NB4 (cell line): ENCODE results near the gene DMTF1.

Experiments
- DNase-seq: peaks from one replicate; pipeline ENCODE4 v3.0.0; 2010; ENCODE audit warnings: low read depth
- H3K4me3 ChIP-seq: one replicate; pipeline ENCODE4 v1.5.1; 2011; ENCODE audit warnings: mild to moderate bottlenecking, low read depth, low read length, moderate library complexity
- MAX ChIP-seq: IDR thresholded peaks from 2 replicates; pipeline ENCODE4 v1.6.1; 2011; ENCODE audit warnings: low read depth, low read length
- MYC ChIP-seq: IDR thresholded peaks from 2 replicates; pipeline ENCODE4 v1.6.1; 2011; ENCODE audit warnings: low read depth, low read length
- POLR2A ChIP-seq: IDR thresholded peaks from 2 replicates; pipeline ENCODE4 v1.6.1; 2011; ENCODE audit warnings: mild to moderate bottlenecking; ENCODE audit not compliant: insufficient read length; ENCODE audit errors: extremely low read depth
- TF ChIP-seq, protein P1 (sequence below): IDR thresholded peaks from one replicate; pipeline ENCODE4 v1.5.1; 2012; ENCODE audit warnings: low read depth, low read length

The DMTF1 gene

GRCh38 chr7:87152112-87152896, at the start of gene DMTF1:
TSS of gene DMTF1 (plus strand) at chr7:87152453. CDS start at chr7:87164942, 12,489 bp downstream.
- DNase-seq: peak; percentile 97
- TF ChIP-seq MYC: peak; percentile 87
- TF ChIP-seq POLR2A: peak; percentile 89
- TF ChIP-seq MAX: peak; percentile 70
- TF ChIP-seq, protein P1, sequence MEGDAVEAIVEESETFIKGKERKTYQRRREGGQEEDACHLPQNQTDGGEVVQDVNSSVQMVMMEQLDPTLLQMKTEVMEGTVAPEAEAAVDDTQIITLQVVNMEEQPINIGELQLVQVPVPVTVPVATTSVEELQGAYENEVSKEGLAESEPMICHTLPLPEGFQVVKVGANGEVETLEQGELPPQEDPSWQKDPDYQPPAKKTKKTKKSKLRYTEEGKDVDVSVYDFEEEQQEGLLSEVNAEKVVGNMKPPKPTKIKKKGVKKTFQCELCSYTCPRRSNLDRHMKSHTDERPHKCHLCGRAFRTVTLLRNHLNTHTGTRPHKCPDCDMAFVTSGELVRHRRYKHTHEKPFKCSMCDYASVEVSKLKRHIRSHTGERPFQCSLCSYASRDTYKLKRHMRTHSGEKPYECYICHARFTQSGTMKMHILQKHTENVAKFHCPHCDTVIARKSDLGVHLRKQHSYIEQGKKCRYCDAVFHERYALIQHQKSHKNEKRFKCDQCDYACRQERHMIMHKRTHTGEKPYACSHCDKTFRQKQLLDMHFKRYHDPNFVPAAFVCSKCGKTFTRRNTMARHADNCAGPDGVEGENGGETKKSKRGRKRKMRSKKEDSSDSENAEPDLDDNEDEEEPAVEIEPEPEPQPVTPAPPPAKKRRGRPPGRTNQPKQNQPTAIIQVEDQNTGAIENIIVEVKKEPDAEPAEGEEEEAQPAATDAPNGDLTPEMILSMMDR: no peak

GRCh38 chr7:87105401-87105800, 46.9 kb upstream of the DMTF1 start:
- no peak overlapping the region for H3K4me3 ChIP-seq
- no peak for TF ChIP-seq MYC
- no peak for TF ChIP-seq POLR2A
- TF ChIP-seq, protein P1: no peak
- TF ChIP-seq MAX: no peak
- DNase-seq: no peak

More at GRCh38 chr7:87152112-87152896, at the start of gene DMTF1:
- H3K4me3 ChIP-seq: peak within 1 kb of the TSS; percentile 71

DNA sequence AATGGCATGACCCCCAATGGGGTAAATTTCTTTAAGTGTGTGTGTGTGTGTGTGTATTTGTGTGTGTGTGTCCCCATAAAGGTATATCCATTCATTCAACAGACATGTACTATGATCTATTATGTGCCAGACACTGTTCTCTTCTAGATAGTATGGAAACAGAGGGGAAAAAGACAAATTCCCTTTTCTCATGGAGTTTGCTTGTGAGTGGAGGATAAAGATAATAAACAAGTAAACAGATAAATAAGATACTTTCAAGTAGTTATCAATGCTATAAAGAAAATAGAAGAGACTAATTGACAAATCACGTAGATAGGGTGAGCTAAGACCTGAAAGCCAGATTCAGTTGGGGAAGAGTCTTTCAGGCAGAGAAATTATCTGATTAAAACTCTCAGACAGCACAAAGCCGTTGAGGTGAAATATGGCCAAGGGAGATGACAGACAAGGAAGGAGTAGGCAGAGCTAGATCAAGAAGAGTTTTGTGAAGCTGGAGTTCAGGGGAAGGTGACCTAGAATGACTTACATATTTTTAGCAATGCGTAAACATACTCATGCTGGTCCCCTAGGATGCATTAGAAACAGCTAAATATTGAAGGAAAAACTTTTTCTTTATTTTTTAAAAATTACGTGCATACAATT, 45.2 kb upstream of the DMTF1 start:
- DNase-seq: no peak
- TF ChIP-seq POLR2A: no peak
- TF ChIP-seq MYC: no peak
- TF ChIP-seq, protein P1: no peak
- TF ChIP-seq MAX: no peak
- no peak overlapping the region for H3K4me3 ChIP-seq

GRCh38 chr7:87107949-87108776, 44.1 kb upstream of the DMTF1 start:
- no peak for DNase-seq
- no peak overlapping the region for H3K4me3 ChIP-seq
- TF ChIP-seq MAX (no peak), MYC (no peak), POLR2A (no peak)
- TF ChIP-seq, protein P1: no peak

- no peak overlapping the region for H3K4me3 ChIP-seq
- TF ChIP-seq MAX (no peak), POLR2A (no peak), MYC (no peak)
- TF ChIP-seq, protein P1: no peak
- no peak for DNase-seq
These were observed 41.5 kb upstream of the DMTF1 start for GRCh38 chr7:87110778-87111177.
